ES-I3 (cell line): Measurements from ENCODE around the gene MICALL1.
A peak's percentile ranks its signal among the peaks of the same experiment; 100 is the strongest.
"Not testable (repeated sequence)": the region's sequence is repeated elsewhere in the genome, so short reads cannot be mapped to it uniquely, and the experiment has no call there.

Source experiments
- H3K36me3 ChIP-seq: 2 replicates; pipeline ENCODE4 v1.6.1; 2013; ENCODE audit warnings: mild to moderate bottlenecking, low read length, control low read depth, moderate library complexity; ENCODE audit not compliant: insufficient read depth
- H3K4me1 ChIP-seq: 2 replicates; pipeline ENCODE4 v1.6.1; 2013; ENCODE audit warnings: mild to moderate bottlenecking, control low read depth, low read length; ENCODE audit not compliant: insufficient read depth
- H3K9ac ChIP-seq: 2 replicates; pipeline ENCODE4 v1.6.1; 2013; ENCODE audit warnings: low read depth, mild to moderate bottlenecking, low read length, moderate library complexity
- H3K9me3 ChIP-seq: 2 replicates; pipeline ENCODE4 v1.6.1; 2013; ENCODE audit warnings: mild to moderate bottlenecking, low read length, moderate library complexity; ENCODE audit not compliant: control insufficient read depth, insufficient read depth

MICALL1 gene

GRCh38 chr22:37952629-37953028 lies 46.5 kb downstream of the MICALL1 start:
- not testable (repeated sequence) for H3K36me3 ChIP-seq, H3K9me3 ChIP-seq, H3K4me1 ChIP-seq
- peak overlapping the region; percentile 79; the same call in 1 of the 2 replicates for H3K9ac ChIP-seq

GRCh38 chr22:37953062-37953436 lies 47.0 kb downstream of the MICALL1 start:
- peaks cover 9% of the 10 kb centered on the region for H3K36me3 ChIP-seq
- H3K4me1 ChIP-seq = no peaks in the 10 kb centered on the region
- peak overlapping the region; percentile 79; the same call in 1 of the 2 replicates for H3K9ac ChIP-seq
- H3K9me3 ChIP-seq = no peaks in the 10 kb centered on the region

DNA sequence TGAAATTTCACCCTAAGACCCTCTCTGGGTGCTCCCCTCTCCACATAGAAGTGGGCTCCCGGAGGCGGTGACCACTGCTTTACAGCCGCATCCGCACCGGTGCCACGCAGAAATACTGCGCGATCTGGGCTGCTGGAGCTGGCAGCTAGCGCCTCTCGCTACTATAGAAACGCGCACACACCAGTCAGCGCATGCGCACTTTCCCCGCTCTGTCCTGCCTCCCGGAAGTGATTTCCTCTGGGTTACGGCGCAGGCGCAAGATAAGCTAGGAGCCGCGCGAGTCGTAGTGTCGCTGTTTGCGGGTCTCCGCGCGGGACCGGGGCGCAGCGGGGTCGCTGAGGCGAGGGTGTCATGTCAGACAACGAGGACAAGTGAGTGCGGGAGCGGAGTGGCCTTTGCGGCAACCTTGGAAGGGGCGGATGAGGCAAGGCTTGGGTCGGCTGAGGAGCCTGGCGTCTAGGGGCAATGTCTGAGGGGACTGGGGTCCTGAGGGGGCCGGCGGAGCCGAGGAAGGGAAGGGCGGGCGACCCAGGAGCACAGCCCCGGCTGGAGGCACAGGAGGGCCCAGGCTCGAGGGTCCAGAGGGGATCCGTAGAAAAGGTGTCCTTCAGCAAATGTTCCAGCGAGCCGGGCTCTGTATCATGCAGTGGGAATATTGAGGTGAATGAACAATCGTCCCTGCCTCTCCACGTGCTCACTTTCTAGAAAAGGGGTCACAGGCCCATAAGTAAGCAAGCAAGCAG lies 47.5 kb downstream of the MICALL1 start, which contains the start of the genes C22orf23 and POLR2F:
Gene C22orf23, minus strand, starts transcription at position 165 of the 743 bp plus-strand sequence. CDS start 452 bp downstream, outside the sequence.
Gene POLR2F, plus strand, starts transcription at position 263 of the 743 bp plus-strand sequence. Its CDS starts 89 bp downstream, at position 352.
- Histone ChIP-seq H3K36me3 (peaks cover 9% of the 10 kb centered on the region), H3K9me3 (no peaks in the 10 kb centered on the region), H3K9ac (peak within 1 kb of the TSS; percentile 79), H3K4me1 (no peaks in the 10 kb centered on the region)

DNA sequence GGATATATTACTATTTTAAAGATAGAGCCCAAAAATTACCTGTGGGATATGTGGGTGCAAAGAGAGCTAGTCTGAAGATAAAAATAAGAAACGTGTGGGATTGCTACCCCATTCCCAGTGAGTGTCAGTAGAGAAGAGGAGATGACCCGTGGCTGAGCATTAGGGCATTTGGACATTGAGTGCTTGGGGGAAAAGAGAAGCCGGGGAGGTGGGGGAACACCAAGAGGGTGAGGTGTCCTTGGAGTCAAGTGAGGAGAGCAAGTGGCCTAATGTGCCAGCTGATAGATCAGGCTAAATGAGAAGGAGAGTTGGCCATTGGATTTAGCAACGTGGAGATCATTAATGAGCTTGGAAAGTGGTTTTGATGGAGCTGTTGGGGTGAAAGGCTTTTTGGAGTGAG lies 48.6 kb downstream of the MICALL1 start:
- H3K36me3 ChIP-seq = peaks cover 18% of the 10 kb centered on the region
- no peaks in the 10 kb centered on the region for H3K4me1 ChIP-seq
- no peaks in the 10 kb centered on the region for H3K9me3 ChIP-seq
- peak overlapping the region; percentile 79; the same call in 1 of the 2 replicates for H3K9ac ChIP-seq

DNA sequence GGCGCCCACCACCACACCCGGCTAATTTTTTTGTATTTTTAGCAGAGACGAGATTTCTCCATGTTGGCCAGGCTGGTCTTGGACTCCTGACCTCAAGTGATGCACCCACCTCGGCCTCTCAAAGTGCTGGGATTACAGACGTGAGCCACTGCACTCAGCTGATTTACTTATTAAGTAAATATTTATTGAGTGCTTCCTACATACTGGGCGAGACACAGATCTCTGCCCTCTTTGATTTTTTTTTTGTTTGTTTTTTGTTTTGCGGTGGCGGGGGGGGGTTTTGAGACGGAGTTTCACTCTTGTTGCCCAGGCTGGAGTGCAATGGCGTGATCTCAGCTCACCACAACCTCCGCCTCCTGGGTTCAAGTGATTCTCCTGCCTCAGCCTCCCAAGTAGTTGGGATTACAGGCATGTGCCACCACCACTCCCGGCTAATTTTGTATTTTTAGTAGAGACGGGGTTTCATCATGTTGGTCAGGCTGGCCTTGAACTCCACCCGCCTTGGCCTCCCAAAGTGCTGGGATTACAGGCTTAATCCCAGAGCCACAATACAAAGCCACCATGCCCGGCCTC lies 49.8 kb downstream of the MICALL1 start:
- not testable (repeated sequence) for H3K9ac ChIP-seq, H3K9me3 ChIP-seq, H3K4me1 ChIP-seq
- peaks cover 18% of the 10 kb centered on the region for H3K36me3 ChIP-seq

- H3K36me3 ChIP-seq = peaks cover 18% of the 10 kb centered on the region
- H3K4me1 ChIP-seq = no peaks in the 10 kb centered on the region
- no peaks in the 10 kb centered on the region for H3K9me3 ChIP-seq
- no peak overlapping the region for H3K9ac ChIP-seq
These were observed 51.1 kb downstream of the MICALL1 start for GRCh38 chr22:37957232-37957631.

DNA sequence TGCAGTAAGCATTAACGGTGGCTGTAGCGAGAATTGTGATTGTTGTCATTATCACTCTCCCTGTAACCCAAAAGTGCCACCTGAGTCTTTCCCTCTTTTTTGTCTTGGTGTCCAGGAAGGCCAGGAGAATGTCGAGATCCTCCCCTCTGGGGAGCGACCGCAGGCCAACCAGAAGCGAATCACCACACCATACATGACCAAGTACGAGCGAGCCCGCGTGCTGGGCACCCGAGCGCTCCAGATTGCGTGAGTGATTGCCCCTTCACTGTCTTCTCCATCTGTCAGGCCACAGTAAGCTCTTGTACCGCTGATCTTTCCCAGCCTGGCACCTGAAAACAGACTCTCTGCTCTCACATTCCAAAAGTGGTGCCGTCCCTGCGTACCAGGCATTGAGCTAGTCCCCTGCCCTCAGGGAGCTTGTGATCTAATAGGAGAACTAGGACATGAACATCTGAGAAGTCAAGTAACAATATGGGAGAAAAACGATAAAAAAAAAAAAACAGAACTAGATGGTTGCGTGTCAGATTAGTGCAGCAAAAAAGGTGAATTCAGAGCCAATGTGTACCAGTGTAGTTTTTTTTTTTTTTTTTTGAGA lies 53.2 kb downstream of the MICALL1 start:
- peaks cover 22% of the 10 kb centered on the region for H3K36me3 ChIP-seq
- H3K9me3 ChIP-seq = no peaks in the 10 kb centered on the region
- H3K4me1 ChIP-seq = no peaks in the 10 kb centered on the region
- H3K9ac ChIP-seq = no peak overlapping the region

DNA sequence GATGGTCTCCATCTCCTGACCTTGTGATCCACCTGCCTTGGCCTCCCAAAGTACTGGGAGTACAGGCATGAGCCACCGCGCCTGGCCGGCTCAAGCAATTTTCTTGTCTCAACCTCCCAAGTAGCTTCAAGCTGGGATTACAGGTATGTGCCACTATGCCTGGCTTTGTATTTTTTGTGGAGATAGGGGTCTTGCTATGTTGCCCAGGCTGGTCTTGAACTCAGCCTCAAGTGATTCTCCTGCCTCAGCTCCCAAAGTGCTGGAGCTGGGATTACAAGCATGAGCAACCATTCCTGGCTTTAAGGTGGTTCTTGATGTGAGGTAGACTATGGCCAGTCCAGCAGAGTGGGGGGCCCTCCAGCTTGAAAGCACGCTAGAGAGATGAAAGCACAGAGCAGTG lies 55.0 kb downstream of the MICALL1 start:
- Histone ChIP-seq H3K36me3 (peaks cover 22% of the 10 kb centered on the region), H3K4me1 (peaks cover 5% of the 10 kb centered on the region), H3K9ac (no peak overlapping the region), H3K9me3 (no peaks in the 10 kb centered on the region)

DNA sequence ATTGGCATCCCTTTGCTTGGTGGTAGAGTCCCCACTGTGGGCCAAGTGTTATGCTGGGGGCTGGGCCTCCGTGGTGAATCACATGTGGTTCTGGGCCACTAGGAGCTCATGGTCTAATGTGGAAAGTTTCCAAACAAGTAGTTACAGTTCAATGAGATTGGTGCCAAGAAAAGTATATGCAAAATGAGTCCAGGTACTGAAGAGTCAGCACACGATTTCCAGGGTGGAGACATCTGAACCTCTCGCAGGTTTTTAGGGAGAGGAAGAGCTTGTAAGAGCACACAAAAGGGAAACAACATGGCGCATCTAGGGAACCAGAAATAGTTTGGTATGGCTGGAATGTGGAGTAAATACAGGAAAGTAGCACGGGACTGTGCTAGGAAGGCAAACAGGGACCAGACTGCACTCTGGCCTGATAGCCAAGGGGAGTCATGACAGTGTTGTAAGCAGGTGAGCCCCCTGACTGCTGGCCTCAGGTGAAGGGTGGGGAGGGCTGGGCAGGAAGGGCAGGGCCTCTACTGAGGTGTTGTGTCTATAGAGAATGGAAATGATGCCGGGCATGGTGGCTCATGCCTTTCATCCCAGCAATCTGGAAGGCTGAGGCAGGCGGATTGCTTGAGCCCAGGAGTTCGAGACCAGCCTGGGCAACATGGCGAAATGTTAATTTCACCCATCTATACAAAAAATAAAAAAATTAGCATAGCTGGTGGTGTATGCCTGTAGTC lies 60.0 kb downstream of the MICALL1 start:
- H3K9ac ChIP-seq = no peak overlapping the region
- H3K36me3 ChIP-seq = peaks cover 11% of the 10 kb centered on the region
- H3K9me3 ChIP-seq = no peaks in the 10 kb centered on the region
- H3K4me1 ChIP-seq = peaks cover 6% of the 10 kb centered on the region

- no peak overlapping the region for H3K9ac ChIP-seq
- peaks cover 11% of the 10 kb centered on the region for H3K36me3 ChIP-seq
- H3K4me1 ChIP-seq = peaks cover 12% of the 10 kb centered on the region
- H3K9me3 ChIP-seq = no peaks in the 10 kb centered on the region
These were observed 61.0 kb downstream of the MICALL1 start for GRCh38 chr22:37967147-37967546.

GRCh38 chr22:37967637-37968451 lies 61.7 kb downstream of the MICALL1 start:
- Histone ChIP-seq H3K36me3 (peaks cover 11% of the 10 kb centered on the region), H3K4me1 (peaks cover 16% of the 10 kb centered on the region), H3K9me3 (no peaks in the 10 kb centered on the region), H3K9ac (no peak overlapping the region)

- Histone ChIP-seq H3K9me3 (no peaks in the 10 kb centered on the region), H3K9ac (no peak overlapping the region), H3K4me1 (peaks cover 16% of the 10 kb centered on the region), H3K36me3 (peaks cover 7% of the 10 kb centered on the region; the same call in 1 of the 2 replicates)
These were observed 62.6 kb downstream of the MICALL1 start for GRCh38 chr22:37968452-37969251.

DNA sequence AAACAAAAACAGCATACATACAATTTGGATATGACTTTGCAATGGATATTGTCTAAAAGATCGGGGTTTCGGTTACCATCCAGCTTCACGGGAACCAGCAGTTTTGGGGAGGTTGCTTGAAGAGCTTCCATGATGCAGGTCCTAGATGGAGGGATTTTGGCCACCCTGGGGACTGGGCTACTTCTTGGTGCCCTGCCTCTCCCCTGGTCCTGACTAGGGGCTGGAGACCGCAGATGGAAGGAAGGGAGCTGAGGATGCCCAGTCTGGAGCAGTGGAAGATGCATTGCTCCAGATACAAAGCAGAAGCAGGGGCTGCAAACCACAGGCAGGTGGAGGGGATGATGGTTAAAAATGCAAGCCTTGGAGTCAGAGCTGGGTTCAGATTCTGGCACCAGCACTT lies 64.8 kb downstream of the MICALL1 start:
- Histone ChIP-seq H3K36me3 (peaks cover 7% of the 10 kb centered on the region; the same call in 1 of the 2 replicates), H3K9me3 (no peaks in the 10 kb centered on the region), H3K4me1 (peaks cover 13% of the 10 kb centered on the region), H3K9ac (no peak overlapping the region)
